VCaP (cell line): ENCODE data around the gene SH3D21.

Source experiments
- H3K27ac ChIP-seq: fragments of 450-650 bp; 2 replicates; pipeline ENCODE4 v1.5.1; 2017
- TF ChIP-seq, protein P1 (sequence below): fragments of 450-650 bp; conservative IDR thresholded peaks from 2 replicates; pipeline ENCODE4 v1.5.1; 2017; ENCODE audit warnings: mild to moderate bottlenecking, moderate library complexity

Gene SH3D21

DNA sequence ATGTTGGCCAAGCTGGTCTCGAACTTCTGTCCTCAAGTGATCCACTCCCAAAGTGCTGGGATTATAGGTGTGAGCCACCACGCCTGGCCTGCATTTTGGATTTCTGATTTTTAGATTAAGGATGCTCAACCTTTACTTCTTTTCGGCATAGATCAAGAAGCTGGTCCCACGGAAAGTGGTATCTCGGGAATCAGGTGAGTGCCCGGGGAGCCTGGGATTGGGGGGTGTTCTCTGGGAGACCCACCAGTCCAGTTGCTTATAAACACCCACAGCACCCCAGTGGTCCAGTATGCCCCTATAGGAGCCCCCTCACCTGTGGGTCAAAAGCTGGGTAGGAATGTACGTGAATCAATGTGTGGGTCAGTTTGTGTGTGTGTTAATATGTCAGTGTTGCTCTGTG, 3.2 kb downstream of the SH3D21 start:
- TF ChIP-seq, protein P1, sequence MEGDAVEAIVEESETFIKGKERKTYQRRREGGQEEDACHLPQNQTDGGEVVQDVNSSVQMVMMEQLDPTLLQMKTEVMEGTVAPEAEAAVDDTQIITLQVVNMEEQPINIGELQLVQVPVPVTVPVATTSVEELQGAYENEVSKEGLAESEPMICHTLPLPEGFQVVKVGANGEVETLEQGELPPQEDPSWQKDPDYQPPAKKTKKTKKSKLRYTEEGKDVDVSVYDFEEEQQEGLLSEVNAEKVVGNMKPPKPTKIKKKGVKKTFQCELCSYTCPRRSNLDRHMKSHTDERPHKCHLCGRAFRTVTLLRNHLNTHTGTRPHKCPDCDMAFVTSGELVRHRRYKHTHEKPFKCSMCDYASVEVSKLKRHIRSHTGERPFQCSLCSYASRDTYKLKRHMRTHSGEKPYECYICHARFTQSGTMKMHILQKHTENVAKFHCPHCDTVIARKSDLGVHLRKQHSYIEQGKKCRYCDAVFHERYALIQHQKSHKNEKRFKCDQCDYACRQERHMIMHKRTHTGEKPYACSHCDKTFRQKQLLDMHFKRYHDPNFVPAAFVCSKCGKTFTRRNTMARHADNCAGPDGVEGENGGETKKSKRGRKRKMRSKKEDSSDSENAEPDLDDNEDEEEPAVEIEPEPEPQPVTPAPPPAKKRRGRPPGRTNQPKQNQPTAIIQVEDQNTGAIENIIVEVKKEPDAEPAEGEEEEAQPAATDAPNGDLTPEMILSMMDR: no peak

DNA sequence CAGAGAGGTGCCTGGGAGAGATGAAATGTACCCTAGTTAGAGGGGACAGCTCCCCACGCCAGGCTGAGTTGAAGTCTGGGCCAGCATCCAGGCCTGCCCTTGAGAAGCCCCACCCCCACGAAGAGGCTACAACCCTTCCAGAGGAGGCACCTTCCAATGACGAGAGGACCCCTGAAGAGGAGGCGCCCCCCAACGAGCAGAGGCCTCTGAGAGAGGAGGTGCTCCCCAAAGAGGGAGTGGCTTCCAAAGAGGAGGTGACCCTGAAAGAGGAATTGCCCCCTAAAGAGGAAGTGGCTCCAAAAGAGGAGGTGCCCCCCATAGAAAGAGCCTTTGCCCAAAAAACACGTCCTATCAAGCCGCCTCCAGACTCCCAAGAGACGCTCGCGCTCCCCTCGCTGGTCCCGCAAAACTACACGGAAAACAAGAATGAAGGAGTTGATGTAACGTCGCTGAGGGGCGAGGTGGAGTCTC, 14.2 kb downstream of the SH3D21 start:
- no peak overlapping the region for H3K27ac ChIP-seq
- TF ChIP-seq, protein P1: no peak

More for the DNA sequence above, 3.2 kb downstream of the SH3D21 start:
- no peak overlapping the region for H3K27ac ChIP-seq

DNA sequence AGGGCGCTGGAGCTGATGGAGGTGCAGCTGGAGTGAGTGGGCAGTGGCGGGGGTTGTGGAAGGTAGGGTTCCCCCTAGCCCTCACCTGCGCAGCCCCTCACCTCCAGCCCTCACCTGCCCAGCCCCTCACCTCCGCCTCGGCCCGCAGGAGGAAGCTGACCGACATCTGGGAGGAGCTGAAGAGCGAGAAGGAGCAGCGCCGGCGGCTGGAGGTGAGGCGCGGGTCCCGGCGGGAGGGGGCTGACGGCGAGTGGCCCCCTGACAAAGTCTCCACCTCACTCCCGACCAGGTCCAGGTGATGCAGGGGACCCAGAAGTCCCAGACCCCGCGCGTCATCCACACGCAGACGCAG, 14.6 kb downstream of the SH3D21 start:
- TF ChIP-seq, protein P1: no peak
- no peak overlapping the region for H3K27ac ChIP-seq

DNA sequence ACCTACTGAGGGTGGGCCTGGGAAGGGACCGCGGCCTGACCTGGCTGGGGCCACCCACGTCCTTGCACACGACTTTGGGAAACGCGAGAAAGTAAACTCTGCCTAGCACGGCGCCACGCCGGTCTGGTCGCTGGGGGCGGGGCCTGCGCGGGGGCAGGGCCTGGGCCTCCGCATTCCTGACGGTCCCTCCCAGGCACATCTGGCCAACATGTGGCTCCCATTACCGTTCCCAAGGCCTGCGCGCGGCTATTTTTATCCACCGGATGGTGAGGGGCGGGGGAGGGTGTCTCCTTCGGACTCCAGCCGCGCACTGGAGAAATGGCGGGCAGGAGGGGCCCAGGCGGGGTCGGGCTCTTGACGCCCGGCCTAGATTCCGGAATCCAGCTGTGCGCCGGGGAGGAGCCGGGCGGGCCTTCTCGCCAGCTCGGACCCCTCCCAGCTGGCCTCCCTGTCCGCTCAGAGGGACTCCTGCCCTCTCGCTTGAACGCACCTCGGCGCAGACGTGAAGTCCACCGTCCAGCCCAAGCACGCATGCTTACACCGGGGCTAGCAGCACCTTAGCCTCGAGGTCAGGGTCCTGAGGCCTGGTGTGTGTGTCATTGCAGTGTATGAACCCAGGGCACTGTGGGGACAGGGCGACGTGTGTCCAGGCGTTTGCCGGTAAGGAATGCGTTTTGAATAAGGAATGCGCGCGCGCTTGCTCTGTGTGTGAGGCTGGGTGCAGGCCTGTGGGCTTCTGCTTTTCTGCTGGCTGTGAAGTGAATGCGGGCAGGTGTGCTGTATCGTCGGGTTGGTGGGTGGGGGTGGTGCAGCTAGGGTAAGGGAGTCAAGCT, 15.2 kb downstream of the SH3D21 start:
- no peak overlapping the region for H3K27ac ChIP-seq
- TF ChIP-seq, protein P1: no peak

DNA sequence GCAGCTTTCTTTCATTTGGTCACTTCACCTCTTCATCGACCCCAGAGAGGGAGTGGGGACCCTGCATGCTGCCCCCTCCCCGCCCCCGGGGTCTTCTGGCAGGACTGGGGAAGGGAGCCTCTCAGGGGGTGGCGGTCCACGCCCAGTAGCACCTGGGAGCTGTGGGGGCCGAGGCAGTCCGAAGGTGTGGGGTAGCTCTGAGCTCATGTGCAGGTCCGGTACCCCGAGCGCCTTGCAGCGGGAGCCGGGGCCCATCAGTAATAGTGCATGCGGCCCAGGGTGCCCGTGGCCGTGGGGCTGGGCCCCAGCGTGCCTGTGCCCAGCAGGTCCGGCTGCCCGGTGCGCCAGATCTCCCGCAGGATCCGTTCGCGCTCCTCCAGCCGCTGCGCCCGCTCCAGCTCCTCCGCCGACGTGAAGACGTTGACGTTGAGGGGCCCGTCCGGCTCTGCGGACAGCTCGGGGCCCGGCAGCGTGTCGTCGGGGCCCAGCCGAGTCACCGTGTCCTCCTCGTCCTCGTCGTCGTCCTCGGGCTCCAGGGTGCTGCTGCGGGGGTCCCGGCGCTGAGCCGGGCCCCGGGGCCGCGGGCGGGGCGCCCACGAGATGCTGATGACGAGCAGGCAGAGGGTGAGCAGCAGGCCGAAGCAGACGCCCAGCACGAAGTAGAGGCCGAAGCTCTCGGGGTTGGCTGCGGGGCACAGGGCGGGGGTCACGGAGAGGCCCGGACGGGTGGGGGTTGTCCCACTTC, 16.0 kb downstream of the SH3D21 start:
- H3K27ac ChIP-seq: no peak overlapping the region

DNA sequence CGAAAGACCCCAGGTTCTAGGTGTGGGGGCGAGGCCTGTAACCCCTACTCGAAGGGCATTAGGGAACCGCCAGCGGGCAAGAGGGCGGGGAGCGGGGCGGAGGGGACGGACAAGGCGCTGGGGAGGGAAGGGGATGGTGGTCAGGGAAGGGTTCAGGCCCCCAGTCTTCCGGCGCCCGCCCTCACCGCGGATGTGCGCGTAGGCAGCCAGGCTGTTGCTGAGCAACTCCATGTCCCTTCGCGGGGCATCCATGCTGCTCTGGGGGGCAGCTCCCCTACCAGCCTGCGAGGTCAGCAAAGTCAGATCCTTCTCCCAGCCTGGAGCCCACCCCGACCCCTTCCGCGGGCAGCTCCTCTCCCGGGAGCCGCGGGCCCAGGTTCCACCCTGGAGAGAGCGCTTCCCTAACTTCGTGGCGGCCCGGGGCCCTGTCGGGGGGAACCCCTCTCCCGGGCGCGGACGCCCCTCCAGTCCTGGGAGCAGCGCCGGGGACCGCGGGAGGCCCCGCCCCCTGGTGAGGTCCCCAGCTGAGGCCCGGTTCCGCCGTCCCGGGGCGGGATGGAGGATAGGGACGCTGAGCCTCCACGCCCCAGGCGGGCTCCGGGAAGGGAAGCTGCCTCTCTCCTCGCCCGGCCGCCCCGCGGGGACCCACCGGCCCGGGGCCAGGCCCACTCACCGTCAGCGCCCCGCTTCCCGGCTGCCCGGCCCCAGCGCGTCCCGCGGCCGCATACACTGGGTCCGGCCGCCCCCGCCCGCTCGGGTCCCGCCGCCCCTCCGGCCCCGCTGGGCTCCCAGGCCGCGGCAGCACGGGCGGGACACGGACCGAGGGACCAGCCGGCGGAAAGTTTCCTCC, 16.8 kb downstream of the SH3D21 start:
- TF ChIP-seq, protein P1: no peak
- H3K27ac ChIP-seq: peak overlapping the region; percentile 70

More for the DNA sequence above, 16.0 kb downstream of the SH3D21 start:
- TF ChIP-seq, protein P1: no peak
